Kidney epithelial cell (primary cell): Measurements from ENCODE around the gene UBXN6. TPM values are rescaled to one million over a fixed set of nuclear protein-coding genes. Genes with fewer than 3 reads are reported as not detected.

ENCODE experiments used
- DNase-seq: peaks from one replicate; pipeline ENCODE4 v3.0.0-alpha.2; 2010; ENCODE audit warnings: low read depth
- H3K27me3 ChIP-seq: 2 replicates; pipeline ENCODE4 v1.6.0; 2011; ENCODE audit warnings: low read length; ENCODE audit not compliant: control insufficient read depth, insufficient read depth
- H3K36me3 ChIP-seq: 2 replicates; pipeline ENCODE4 v1.5.1; 2011; ENCODE audit warnings: low read length; ENCODE audit not compliant: control insufficient read depth, insufficient read depth
- H3K4me3 ChIP-seq: 2 replicates; pipeline ENCODE4 v1.5.1; 2011; ENCODE audit warnings: low read depth, mild to moderate bottlenecking, control low read depth, low read length
- CTCF ChIP-seq: IDR thresholded peaks from 2 replicates; pipeline ENCODE4 v1.5.1; 2011; ENCODE audit warnings: mild to moderate bottlenecking, moderate library complexity, low read length, control low read depth, inconsistent platforms; ENCODE audit not compliant: insufficient read depth, poor library complexity, severe bottlenecking
- total RNA-seq: library from RNA; depleted of rRNA; stranded (reverse); fragments of >200 nt; gene quantifications from 2 replicates; pipeline ENCODE4 v1.2.3, GENCODE V29; 2015

Gene UBXN6
- total RNA-seq, 1 donor from 2014 or later, result 62.3 TPM

GRCh38 chr19:4482721-4483364 lies 25.2 kb upstream of the UBXN6 start:
- TF ChIP-seq CTCF, result no peak
- no peak for DNase-seq
- Histone ChIP-seq H3K4me3 (no peak overlapping the region), H3K27me3 (no peaks in the 10 kb centered on the region), H3K36me3 (no peaks in the 10 kb centered on the region)

- no peak for DNase-seq
- Histone ChIP-seq H3K4me3 (no peak overlapping the region), H3K27me3 (no peaks in the 10 kb centered on the region), H3K36me3 (peaks cover 2% of the 10 kb centered on the region)
- TF ChIP-seq CTCF, result no peak
These were observed 19.6 kb upstream of the UBXN6 start for GRCh38 chr19:4477034-4477801.

GRCh38 chr19:4474514-4475022 lies 17.0 kb upstream of the UBXN6 start:
- Histone ChIP-seq H3K4me3 (peak overlapping the region; percentile 71), H3K36me3 (peaks cover 2% of the 10 kb centered on the region), H3K27me3 (no peaks in the 10 kb centered on the region)
- TF ChIP-seq CTCF, result no peak
- DNase-seq, result no peak

- no peak for DNase-seq
- Histone ChIP-seq H3K4me3 (peak overlapping the region; percentile 71), H3K36me3 (peaks cover 2% of the 10 kb centered on the region), H3K27me3 (no peaks in the 10 kb centered on the region)
- TF ChIP-seq CTCF, result no peak
These were observed 16.3 kb upstream of the UBXN6 start for GRCh38 chr19:4473763-4474513.

- H3K27me3 ChIP-seq, result no peaks in the 10 kb centered on the region
- H3K36me3 ChIP-seq, result peaks cover 2% of the 10 kb centered on the region
- no peak for TF ChIP-seq CTCF
- H3K4me3 ChIP-seq, result peak overlapping the region; percentile 71
- no peak for DNase-seq
These were observed 15.6 kb upstream of the UBXN6 start for GRCh38 chr19:4473011-4473762.
